ENCODE data around the gene C11orf16.
A peak's percentile ranks its signal among the peaks of the same experiment; 100 is the strongest.

The C11orf16 gene

GRCh38 chr11:8878771-8879170, 54.0 kb downstream of the C11orf16 start:
- no peak for DNase-seq

- no peak for DNase-seq
These were observed 58.9 kb downstream of the C11orf16 start for GRCh38 chr11:8873741-8874405.

GRCh38 chr11:8871962-8872361, 60.8 kb downstream of the C11orf16 start:
- no peak for DNase-seq

GRCh38 chr11:8871171-8871775, 61.5 kb downstream of the C11orf16 start:
- DNase-seq, result no peak

GRCh38 chr11:8870411-8871170, 62.2 kb downstream of the C11orf16 start:
- DNase-seq, result peak; percentile 8
